GM21390 (cell line): ENCODE measurements around the gene GALK1.
"Not testable (repeated sequence)": the region's sequence is repeated elsewhere in the genome, so short reads cannot be mapped to it uniquely, and the experiment has no call there.

Source experiments
- ATAC-seq: cut with Tn5 transposase; IDR thresholded peaks from one replicate; pipeline ENCODE4 v1.9.1; 2021; ENCODE audit not compliant: unreplicated experiment

Gene GALK1

GRCh38 chr17:75767881-75768280, 2.9 kb upstream of the GALK1 start:
- no peak for ATAC-seq

GRCh38 chr17:75765981-75766380, 989 bp upstream of the GALK1 start:
- no peak for ATAC-seq

DNA sequence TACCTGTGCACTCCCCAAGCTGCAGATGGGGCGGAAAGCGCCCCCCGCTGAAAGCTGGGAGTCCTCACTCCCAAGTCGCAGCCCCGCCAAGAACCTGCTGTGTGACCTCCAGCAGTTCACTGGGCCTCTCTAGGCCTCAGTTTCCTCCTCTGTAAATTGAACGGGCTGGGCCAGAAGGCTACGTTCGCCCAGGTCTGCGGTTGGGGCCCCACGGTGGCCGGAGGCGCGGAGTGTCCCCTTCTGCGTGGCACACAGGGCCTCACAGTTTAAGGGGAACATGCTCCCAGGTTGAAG, 628 bp downstream of the GALK1 start:
- no peak for ATAC-seq

DNA sequence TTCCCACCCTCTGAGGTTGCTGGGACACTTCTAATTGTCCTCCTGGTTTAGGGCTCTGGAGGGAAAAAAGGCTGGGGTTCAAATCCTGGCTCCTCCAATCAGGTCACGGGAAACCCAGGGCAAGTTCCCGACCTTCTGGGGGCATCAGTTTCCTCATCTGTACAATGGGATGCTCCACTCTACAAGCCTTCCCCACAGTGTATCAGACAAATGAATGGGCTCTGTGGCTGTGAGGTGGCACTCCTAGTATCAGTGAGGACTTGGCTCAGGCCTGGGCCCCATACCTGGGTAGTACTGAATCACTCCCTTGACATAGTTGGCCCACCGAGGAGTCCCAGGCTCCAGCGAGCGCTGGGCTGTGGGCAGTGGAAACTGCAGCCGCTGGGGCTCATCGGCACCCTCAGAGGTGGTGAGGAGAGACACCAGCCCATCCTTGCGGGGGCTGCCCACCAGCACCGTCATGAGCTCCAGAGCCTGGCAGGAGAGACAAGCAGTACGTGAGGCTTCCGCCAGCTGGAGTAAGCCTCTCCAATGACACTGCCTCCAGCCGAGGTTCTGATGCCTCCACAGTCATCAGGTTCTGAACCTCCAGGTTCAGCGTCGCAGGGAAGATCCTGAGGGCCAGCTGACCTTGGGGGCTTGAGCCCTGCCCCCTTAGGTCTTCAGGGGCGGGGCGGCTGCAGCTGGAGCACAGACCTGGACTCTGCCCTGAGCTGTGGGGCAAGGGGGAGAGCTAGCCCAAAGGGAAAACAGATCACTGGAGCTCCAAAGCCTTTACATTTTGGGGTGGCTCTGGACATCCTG, 1.2 kb downstream of the GALK1 start:
- no peak for ATAC-seq

GRCh38 chr17:75763269-75763607, 1.8 kb downstream of the GALK1 start:
- no peak for ATAC-seq

- no peak for ATAC-seq
Observed at GRCh38 chr17:75762513-75763268, 2.3 kb downstream of the GALK1 start.

DNA sequence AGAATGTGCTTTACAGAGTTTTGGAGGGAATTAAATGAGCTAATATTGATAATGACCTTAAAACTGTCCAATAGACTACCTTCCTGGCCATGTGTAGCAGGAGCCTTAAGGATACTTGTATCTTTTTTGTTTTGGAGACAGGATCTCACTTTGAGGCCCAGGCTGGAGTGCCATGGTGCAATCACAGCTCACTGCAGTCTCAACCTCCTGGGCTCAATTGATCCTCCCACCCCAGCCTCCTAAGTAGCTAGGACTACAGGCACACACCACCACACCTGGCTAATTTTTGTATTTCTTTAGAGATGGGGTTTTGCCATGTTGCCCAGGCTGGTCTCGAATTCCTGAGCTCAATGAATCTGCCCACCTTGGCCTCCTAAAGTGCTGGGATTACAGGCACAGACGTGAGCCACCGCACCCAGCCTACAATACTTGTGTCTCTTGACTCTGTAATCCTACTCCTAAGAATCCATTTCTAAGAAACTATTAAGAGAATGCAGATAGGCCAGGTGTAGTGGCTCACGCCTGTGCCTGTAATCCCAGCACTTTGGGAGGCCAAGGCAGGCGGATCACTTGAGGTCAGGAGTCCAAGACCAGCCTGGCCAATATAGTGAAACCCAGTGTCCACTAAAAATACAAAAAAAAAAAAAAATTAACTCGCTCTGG, 4.9 kb downstream of the GALK1 start:
- ATAC-seq = not testable (repeated sequence)

GRCh38 chr17:75759457-75759856, 5.5 kb downstream of the GALK1 start:
- ATAC-seq = no peak

DNA sequence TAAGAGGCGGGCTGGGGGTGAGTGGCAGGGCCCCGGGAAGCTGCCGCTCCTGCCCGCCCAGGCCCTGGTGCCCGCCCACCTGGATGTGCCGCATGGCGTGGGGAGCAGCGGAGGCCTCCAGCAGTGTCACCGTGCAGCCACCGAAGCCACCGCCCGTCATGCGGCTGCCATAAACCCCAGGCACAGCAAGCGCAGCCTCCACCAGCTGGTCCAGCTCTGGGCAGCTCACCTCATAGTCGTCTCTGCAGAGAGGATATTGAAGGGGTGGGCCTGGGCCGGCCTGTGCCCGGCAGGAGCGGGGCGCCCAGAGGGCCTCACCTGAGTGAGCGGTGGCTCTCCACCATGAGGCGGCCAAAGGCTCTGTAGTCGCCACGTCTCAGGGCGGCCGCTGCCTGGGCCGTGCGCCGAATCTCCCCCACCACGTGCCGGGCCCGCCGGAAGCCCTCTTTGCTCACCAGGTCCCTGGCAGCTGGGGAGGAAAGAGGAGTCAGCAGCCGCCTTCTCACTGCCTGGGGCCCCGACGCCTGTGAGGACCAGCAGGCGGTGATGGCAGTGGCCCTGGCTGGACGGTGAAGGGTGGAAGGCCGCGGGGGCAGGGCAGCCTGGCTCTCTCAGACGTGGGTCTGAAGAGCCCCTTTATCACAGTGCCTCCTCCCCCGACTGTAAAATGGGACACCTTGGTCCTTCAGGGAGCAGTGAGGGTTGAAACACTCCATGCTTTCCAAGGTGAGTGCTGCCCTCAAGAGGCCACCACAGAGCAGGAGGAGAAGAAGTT, 6.7 kb downstream of the GALK1 start:
- no peak for ATAC-seq

DNA sequence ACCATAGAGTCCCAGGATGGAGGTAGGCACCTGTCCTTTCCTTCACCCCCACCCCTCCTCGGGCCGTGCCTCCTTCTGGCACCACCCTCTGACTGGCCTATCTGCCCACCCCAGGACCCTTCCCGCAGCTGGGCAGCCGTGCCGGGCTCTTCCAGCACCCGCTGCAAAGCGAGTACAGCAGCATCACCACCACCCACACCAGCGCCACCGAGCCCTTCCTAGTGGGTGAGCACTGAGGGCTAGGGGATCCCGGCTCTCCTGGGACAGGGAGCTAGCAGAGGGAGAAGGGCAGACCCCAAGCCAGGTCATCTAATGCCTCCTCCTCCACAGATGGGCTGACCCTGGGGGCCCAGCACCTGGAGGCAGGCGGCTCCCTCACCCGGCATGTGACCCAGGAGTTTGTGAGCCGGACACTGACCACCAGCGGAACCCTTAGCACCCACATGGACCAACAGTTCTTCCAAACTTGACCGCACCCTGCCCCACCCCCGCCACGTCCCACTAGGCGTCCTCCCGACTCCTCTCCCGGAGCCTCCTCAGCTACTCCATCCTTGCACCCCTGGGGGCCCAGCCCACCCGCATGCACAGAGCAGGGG, 7.8 kb downstream of the GALK1 start:
- no peak for ATAC-seq

- no peak for ATAC-seq
Observed at GRCh38 chr17:75756451-75757085, 8.4 kb downstream of the GALK1 start.

- ATAC-seq = no peak
Observed at GRCh38 chr17:75755990-75756389, 9.0 kb downstream of the GALK1 start.

- ATAC-seq = no peak
Observed at GRCh38 chr17:75755205-75755901, 9.6 kb downstream of the GALK1 start.

DNA sequence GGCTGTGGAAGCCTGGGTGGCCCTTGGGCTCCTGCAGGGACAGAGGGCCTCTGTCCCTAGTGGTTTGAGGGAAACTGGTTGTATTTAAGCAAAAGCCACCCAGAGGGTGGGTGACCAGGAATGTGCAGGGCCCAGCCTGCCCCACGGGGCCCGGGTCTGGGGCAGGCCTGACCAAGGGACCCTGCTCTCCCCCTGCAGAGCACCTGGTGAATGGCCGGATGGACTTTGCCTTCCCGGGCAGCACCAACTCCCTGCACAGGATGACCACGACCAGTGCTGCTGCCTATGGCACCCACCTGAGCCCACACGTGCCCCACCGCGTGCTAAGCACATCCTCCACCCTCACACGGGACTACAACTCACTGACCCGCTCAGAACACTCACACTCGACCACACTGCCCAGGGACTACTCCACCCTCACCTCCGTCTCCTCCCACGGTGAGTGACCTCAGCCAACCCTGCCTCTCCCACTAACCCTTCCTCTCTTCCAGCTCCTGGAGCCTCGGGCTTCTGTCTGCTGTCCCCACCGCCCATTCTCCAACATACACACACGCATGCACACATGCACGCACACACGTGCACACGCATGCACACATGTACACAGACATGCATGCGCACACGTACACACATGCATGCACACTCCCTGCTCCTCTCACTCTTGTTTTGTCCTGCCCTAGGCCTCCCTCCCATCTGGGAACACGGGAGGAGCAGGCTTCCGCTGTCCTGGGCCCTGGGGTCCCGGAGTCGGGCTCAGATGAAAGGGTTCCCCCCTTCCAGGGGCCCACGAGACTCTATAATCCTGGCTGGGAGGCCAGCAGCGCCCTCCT, 10.4 kb downstream of the GALK1 start:
- ATAC-seq = no peak

DNA sequence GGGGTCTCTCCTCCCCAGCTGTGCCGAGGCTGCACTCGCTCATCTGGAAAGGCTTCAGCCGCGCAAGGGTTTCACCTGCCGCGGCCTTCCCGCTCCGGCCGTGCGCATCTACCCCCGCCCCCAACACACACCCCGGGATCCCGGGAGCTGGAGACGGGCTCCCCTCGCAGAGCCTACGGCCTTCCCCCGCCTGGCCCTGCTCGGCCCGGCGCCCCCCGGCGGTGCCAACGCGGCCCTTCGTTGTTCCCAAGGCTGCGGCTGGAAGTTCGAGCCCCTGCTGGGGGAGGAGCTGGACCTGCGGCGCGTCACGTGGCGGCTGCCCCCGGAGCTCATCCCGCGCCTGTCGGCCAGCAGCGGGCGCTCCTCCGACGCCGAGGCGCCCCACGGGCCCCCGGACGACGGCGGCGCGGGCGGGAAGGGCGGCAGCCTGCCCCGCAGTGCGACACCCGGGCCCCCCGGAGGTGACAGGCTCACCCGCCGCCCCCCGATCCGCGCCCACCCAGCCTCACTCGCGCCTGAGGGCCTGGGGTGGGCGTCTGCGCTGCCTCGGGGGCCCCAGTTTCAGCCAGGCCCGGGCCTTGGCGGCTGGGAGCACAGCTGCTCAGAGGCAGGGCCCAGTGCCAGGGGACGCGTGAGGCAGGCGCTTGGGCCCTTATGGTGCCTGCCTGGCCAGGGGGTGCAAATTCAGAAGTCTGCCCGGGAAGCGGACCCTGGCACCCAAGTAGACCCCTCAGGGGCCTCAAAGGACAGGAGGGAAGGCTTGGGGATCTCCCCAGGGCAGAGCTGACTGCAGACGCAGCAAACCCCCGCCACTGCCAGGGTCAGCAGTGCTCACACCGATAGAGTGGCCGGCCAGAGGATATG, 11.2 kb downstream of the GALK1 start:
- ATAC-seq = peak; percentile 50

DNA sequence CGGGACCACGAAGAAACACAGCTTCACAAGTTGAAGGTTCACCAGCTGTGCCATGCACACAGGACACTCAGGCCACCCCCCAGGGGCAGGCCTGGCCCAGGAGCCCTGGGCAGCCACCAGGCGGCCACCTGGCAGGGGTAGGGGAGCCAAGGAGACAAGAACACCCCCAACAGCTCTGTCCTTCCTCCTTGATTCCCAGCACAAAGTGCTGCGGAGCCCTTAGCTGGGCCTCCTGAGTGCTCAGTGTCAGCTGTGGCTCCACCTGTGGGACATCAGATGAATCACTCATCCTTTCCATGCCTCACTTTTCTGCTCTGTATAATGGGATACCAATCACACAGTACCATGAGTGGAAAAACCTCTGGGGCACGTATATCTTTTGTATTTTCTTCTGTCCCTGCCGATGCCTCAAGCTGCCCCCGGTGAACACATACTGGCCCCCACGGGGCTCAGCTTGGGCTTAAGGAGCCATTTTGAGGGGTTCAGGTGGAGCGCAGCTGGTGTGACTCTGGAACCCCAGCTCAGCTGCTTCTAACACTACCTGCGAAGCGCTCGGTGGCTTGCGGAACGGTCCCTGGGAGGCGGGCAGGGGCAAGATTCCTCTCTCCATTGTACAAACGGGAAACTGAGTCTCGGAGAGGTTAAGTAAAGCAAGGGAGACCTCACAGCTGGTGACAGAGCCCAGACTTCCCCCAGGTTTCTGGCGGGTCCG, 12.0 kb downstream of the GALK1 start:
- ATAC-seq = no peak

DNA sequence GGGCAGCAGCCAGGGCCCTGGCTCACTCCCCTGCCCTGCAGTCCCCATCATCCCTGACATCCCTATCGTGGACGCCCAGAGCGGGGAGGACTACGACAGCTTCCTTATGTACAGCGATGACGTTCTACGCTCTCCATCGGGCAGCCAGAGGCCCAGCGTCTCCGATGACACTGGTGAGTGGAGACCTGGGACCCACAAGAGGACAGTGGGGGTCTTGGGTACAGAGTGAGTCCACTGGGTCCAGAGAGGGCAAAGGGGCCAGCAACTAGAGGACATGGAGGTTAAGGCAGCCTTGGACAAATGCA, 12.6 kb downstream of the GALK1 start:
- ATAC-seq = no peak
